Endometrial microvascular endothelial cells (primary cell): ENCODE data around the gene F2. TPM values are rescaled to one million over a fixed set of nuclear protein-coding genes. Genes with fewer than 3 reads are reported as not detected.

Experiments used
- total RNA-seq: library from RNA; depleted of rRNA; stranded (reverse); fragments of >200 nt; gene quantifications from one replicate; pipeline ENCODE4 v1.2.3, GENCODE V29; 2015; ENCODE audit errors: inconsistent ontology term

F2 gene
- total RNA-seq, 1 donor from 2014 or later = not detected

Other genes starting within 250 kb of the F2 start
- 40.6 TPM for gene AMBRA1, start 125.2 kb upstream of the F2 start, total RNA-seq
- gene HARBI1, start 102.0 kb upstream of the F2 start, total RNA-seq = 3.4 TPM
- gene ATG13, start 101.7 kb upstream of the F2 start, total RNA-seq = 87.7 TPM
- gene ARHGAP1, start 18.6 kb upstream of the F2 start, total RNA-seq = 29.1 TPM
- gene ZNF408, start 18.2 kb upstream of the F2 start, total RNA-seq = 18.0 TPM
- 68.5 TPM for gene CKAP5, start 127.1 kb downstream of the F2 start, total RNA-seq
- 0.19 TPM for gene LRP4, start 199.3 kb downstream of the F2 start, total RNA-seq
- gene CSTPP1, start 217.5 kb downstream of the F2 start, total RNA-seq = 24.0 TPM